ENCODE measurements around the gene NELL2.

Gene NELL2

DNA sequence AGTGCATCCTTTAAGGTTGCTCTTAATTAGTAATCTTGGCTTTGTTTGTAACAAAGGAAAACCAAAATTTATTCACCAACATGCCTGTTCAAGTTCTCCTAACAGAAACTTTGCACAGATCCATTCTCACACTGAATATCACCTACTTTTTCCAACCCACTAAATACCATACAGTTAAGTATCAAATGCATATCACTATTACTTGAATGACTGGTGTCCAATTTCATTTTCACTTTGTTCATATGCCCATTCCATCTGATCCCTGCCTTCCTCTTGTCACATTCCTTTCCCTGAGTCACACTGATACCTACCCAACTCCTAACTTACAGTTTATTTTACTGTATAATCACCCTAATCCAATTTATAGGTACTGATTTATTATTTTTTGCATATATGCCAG is 286.4 kb downstream of the NELL2 start:
- no peak for DNase-seq

DNA sequence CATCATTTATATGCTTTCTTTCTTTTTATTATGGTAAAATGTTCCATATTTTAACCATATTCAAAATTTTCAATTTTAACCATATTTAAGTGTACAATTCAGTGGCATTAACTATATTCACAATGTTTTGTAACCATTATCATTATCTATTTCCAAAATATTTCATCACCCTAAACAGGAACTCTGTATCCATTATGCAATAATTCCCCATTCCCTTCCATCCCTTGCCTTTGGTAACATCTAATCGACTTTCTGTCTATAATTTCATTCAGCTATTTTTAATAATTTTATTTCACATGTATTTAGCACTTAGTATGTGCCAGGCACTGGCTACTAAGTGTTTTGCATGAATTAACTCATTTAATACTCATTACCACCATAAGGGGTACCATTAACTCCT is 287.5 kb downstream of the NELL2 start:
- DNase-seq: no peak

DNA sequence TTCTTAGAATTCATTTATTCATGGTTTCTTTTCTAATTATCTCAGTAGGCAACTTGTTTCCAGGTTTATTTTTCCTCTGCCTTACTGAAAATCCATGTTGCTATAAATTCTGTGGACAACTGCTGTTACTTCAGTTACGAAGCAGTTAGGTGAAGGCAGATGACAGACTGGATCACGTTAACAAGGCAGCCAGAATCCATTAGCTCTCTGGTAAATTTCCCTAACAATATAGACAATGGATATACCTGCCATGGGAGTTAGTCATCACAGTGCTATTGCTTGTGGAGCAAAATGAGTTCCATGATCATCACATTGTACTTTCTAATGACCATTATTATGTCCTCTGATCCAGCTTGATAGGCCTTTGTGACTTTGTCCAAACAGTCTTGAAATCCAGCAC is 291.5 kb downstream of the NELL2 start:
- DNase-seq: no peak

DNA sequence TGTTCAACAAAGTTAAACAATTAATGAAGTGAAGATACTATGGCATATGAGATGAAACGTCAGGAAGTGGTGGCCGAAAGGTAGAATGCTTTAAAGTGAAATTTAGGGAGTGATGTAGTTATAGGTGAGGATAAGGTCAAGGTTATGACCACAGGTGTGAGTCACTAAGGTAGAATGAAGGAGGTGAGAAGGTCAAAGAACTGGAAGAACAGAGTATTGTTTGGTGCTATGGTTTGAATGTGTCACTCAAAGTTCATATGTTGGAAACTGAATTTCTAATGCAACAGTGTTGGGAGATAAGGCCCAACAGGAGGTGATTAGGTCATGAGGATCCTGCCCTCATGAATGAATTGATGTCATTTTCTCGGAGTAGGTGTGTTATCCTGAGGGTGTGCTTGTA is 293.6 kb downstream of the NELL2 start:
- no peak for DNase-seq

DNA sequence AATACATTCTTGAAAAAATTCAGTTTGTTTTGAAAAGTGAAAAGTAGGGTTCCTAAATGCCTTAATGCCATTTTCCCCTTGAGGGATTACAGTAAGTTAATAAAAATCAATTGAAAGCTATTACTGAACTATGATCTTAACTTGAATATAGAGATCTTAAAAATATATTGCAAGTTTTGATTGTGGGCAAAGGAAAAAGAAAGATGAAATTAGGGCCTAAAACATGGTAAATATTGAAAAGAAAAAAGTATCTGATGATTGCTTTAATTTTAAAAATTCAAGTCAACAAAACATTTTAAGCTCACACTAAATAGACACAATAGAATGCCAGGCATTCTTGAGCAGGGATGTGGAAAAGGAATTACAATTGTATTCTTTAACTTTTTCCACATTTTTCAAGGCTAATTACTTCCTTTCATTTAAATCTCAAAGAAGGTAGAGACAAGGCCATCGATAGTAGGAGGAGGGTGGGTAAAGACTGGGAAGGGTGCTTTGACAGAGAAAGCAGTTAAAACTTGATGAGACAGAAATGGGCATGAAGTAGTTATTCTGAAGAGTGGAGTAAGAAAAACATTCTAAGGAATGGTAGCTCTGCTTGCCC is 294.4 kb downstream of the NELL2 start:
- no peak for DNase-seq

DNA sequence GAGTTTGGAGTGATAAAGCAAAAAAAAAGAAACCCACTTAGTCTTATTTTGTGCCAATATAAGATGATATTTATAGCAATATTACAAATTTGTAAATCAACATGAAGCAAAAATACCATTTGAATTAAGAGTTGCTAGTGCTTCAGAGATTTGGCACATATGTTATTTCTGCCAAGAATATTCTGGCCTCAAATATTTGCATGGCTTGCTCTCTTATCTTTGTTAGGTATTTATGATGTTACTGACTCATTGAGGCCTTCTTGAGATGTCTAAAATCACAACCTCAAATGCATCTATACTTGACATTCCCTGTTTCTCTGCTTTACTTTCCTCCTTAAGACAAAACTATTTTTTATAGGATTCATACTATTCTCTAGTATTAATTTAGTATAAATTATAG is 301.5 kb downstream of the NELL2 start:
- no peak for DNase-seq

DNA sequence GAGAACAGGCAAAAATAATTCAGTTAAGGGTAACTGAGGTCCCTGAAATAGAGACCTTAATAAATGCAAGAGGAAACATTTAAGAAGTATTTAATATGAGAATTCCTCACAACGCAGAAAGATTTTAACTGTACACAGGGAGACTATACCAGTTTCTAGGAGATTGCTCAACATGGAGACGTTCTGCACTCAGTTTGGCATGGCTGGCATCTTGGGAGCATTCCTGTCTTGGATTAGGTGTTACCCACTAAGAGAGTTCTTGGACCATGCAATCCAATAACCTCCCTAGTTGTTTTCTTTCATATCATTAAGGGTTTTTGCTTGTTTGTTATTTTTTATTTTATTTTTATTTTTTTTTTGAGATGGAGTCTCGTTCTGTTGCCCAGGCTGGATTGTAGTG is 302.4 kb downstream of the NELL2 start:
- no peak for DNase-seq

DNA sequence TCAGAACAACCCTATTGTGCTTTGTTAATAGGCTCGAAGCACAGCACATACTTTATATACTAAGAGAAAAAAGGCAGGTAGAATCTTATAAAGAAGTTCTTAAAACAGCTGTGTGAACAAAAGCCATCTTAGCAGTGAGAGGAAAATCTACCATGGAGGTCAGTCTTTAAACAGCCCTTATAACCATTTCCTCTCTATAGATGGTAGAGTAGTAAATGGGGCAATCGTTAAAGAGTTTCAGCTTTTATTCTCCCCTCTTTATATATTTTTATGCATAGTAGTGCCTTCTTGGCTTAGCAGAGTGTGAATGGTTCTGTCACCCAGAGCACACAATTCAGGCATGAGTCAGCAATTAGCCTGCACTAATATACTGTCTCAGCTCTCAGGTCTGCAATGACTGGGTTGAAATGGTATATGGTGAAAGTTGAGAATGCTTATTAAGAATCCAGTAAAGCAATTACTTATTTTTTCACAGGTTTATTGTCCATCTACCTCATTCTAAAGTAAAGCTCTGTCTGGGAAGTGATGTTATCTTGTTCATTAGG is 305.0 kb downstream of the NELL2 start:
- no peak for DNase-seq

DNA sequence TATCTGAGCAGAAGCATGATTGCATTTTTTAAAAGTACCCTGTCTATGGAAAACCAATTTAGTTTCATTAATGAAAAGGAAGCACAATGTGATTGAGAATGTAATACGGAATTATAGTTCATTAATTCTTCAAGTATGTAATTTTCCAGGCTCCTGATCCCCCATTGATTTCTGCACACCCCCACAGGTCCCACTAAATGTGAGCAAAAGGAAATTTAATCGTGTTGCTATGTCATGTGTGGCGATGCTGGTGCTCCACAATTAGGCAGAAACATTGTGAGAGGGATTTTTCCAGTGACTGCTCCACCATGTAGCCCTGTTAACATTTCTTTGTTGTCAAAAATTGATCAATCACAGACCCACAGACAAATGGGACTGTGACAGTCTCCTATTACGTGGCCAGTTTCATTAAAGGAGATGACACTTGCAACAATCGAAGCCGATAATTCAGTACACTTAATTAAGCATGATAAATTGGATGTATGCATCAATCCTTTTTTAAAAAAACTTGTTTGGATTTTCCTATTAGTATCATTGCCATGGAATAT is 306.0 kb downstream of the NELL2 start:
- no peak for DNase-seq

DNA sequence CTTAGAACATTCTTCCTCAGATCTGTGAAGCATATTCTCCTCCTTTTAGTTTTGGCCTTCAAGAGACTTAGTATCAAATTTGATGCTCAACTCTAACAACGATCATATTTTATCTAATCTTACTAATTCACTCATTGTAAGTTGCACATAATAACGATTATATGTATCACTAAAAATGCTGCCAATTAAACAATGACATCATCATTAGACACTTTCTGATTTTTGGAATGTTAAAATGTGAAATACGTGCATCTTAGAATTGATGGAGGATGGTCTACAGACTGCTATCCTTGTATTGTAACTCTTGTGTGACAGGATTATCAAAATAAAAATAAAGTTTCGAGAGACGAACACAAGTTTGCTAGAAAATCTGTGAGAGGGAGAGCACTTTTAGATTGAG is 311.0 kb downstream of the NELL2 start:
- DNase-seq: no peak

DNA sequence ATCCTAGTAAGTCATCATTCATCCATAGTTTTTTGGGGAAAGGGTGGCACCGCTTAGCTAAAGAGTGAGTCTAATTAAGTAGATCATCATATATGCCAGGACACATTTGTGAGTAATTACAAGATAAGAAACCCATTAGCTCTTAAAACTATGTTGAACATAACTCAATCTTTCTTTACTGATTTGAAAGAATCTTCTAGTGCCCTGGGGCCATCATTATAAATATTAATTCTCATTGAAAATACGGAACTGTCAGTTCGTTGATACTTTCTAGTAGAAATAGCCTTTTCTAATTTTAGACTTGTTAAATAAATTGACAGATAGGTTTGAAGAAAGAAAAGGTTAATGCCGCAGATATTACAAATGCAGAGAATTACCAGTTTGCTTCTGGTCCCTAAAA is 312.6 kb downstream of the NELL2 start:
- no peak for DNase-seq

DNA sequence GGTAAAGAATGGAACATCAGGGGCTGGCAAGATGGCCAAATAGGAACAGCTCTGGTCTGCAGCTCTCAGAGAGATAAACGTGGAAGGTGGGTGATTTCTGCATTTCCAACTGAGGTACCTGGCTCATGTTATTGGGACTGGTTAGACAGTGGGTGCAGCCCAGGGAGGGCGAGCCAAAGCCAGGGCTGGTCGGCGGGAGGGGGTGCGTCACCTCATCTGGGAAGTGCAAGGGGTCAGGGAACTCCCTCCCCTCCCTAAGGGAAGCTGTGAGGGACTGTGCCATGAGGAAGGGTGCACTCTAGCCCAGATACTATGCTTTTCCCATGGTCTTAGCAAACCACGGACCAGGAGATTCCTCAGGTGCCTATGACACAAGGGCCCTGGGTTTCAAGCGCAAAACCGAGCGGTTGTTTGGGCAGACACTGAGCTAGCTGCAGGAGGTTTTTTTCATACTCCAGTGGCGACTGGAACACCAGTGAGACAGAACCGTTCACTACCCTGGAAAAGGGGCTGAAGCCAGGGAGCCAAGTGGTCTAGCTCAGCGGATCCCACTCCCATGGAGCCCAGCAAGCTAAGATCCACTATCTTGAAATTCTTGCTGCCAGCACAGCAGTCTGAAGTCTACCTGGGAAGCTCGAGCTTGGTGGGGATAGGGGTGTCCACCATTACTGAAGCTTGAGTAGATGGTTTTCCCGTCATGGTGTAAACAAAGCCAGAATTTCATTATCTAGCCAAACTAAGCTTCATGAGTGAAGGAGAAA is 317.6 kb downstream of the NELL2 start:
- no peak for DNase-seq

DNA sequence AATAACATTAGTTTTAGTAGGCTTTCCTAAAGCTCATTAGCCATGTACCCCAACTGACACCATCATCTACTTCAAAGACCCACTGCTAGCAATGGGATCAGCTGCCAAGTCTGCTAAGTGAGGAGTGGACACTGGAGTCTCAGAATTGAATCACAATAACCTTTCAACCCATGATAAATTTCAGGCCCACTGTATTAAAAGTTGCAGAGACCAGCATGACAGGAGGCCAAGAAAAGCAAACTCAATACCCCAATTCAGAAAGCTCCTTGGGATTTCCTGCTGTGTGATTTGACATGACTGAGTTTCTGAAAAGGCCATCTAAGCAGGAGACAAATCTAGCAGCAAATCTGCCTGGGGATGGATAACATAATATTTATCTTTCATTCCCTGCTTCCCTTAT is 320.7 kb downstream of the NELL2 start:
- DNase-seq: no peak

DNA sequence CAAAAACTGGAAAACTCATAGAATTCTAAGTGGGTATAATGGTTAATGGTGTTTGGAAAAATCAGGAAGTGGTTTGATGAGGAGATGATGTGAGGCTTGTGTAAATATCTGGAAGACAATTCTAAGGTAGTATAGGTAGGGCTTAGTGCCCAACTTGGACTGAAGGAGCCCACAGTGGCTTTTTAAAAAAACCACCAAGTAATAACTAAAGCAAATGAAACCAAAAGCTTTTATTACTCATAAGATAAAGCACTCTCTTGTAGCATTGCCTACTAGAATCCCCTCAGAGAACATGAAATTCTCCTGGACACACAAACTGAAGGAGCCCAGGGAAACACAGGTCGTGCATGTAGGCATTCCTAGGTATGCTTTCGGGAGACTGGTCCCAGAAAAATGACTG is 324.5 kb downstream of the NELL2 start:
- DNase-seq: no peak

DNA sequence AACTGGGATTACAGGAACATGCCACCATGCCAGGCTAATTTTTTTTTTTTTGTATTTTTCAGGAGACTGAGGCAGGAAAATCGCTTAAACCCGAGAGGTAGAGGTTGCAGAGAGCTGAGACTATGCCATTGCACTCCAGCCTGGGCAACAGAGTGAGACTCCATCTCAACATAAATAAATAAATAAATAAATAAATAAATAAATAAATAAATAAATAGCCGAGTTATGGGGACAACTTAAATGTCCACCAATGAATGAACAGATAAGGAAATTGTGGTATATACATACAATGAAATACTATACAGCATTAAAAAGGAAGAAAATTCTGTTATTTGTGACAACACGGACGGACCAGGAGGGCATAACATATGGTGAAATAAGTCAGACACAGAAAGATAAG is 325.7 kb downstream of the NELL2 start:
- DNase-seq: no peak

DNA sequence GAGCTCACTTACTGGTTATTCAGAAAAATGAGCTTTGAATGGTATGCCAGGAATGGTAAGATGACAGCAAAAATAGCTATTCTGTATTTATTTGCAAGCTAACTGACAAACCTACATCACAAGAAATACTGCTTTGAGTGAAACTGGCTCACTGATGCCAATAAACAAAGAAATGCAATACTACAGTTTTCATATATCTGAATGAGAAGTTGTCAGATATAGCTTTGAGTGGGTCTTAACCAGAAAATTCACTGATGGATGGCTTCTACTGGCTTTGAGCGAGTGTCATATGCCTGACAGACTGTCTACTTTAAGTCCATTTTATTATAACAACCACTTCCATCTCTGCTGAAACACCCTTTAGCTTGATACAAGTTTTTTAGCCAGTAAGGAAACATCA is 330.1 kb downstream of the NELL2 start:
- no peak for DNase-seq

DNA sequence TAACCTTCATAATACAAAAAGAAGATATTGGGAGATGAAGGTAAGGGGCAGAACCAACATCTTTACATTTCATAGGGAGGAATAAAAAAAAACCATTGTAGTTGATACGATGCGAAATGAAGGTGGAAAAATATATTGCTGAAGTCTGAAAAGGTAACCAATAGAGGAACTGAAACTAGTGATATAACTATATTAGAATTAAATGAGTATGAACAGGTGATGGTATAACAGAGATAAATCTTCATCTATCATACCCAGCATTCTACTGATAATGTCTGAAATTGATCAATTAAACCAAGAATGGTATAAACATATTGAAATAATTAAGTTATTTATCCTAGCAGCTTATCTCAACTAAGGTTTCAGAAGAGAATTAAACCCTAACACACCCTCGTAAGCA is 332.1 kb downstream of the NELL2 start:
- DNase-seq: no peak

DNA sequence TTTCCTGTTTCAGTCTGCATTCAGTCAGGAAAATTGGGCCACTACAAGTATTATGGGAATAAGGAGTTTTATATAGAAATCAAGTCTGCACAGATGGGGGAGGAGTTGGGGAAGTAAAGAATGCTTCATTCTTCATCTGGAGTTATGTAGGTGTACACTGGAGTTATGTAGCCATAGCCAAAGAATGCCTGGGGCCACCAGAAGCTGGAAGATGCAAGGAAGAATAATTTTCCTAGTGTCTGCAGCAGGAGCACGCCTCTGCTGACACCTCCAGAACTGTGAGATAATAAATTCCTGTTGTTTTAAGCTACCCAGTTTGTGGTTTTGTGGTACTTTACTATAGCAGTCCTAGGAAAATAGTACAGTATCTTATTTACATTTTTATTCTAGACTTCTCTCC is 333.4 kb downstream of the NELL2 start:
- no peak for DNase-seq

DNA sequence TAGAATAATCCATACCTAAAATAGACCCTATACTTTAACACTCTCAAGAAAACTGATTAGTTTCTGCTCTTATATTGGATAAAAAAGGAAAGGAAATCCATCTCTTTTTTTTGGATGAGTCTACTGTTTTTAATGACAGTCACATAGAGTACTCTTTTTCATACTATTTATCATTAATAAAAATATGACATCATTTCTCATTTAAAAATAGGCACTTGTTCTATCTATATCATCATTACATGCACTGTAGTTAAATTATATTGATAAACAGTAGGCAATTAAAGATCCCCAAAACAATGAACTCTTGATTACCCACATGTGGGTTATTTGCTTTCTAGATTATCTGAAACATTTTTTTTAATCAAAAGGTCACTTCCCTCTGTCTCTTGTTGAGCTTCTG is 338.8 kb downstream of the NELL2 start:
- no peak for DNase-seq

DNA sequence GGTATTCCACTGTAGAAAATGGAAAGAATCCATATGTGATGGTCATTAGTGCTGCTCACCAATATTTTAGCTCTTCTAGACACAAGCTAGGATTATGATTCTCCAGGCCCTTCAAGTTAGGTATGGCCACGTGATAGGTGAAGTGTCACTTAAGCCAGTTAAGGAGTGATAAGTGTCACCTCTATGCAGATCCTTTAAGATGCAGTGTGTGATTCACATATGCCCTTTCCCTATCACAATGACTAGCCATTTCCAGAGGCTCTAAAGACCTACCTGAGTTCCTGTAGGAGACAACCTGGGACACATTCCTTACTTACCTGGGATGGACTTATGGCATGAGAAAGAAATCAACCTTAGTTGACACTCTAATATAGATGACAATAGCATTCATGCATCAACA is 343.2 kb downstream of the NELL2 start:
- DNase-seq: no peak

DNA sequence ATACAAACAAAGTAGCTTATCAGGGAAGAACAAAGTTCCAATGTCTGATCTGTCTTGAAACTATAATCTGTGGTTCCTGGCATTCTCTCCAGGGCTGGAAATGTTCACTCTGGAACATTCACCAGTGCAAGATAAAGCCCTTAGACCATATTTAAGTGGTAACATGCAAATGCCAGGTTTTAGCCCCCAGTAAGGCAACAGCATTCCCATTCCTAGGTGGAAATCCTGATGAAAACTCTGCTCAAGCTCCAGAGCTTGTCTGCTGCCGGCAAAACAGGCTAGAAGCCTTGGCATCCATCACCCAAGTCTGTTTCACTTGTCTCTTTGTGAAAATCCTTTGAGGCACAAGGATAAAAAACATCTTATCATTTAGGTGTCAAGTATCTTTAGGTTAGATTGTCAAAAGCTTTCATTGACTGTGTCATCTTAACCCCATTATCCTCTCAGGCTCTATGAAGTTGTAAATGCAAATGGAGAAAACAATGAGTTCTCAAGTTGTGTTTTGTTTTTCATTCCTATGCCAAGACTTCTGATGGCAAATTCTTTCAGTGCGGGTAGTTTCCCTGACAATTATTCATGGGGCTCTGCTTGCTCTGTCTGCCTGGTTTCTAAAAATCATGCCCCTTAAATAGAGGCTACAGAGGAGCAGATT is 344.7 kb downstream of the NELL2 start:
- DNase-seq: no peak

DNA sequence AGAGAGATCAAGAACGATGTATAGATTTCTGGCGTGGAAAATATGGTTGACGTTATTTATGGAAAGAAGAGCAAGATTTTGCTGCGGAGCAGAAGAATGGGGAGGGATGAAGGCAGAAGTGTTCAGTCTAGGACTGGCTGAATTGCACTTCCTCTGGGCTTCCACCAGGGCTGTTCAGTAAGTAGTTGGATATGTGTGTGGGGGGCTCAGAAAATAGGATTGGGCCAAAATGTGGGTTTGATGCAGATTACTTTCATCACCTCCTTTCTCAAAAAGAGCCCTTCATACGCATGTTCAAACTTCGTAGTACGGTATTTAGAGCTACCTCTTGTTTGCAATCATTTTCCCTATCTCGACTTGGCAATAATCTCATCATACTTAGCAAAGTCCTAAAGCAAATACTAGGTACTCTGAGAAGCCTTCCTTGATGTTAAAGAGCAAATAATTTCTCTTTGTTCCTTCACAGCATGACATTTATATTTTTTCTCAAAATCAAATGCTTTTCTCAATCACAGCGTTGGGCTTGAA is 349.4 kb downstream of the NELL2 start:
- DNase-seq: no peak

DNA sequence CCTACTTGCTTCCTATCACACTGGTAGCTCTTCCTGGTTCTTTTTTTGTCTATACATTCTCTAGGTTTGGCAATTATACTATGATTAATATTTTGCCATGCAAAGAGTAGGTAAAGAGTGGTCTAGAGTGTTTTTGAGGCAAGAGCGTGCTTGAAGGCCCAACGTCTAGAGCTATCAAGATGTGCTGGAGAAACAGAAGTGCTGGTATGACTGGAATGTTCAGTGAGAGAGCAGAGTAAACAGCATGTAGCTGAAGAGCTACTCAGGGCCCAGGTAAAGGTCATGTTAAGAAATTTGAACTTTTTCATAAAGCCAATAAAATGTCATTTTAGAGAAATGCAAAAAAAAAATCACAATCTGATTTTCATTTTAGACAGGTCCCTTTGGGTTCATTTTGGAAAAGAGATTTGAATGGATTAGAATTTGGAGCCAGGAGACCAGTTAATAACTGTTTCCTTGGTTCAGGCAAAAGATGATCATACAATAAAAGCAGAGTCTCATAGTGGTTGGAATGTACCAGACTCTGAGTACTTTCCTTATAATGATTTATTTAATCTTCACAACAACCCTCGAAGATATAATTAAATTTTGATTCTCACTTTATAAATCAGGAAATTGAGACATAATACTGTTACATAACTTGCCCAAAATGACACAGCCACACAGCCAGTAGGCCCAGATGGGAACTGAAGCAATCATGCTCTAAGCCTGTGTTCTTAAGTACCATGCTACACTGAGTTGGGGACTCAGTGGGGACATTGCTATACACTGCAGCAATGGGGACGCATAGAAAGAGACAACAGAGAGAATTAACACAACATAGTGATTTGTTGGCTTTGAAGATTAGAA is 350.1 kb downstream of the NELL2 start:
- no peak for DNase-seq
